PFSK-1 (cell line): Measurements from ENCODE around the gene SLC24A4.

Experiments used
- FOXP2 ChIP-seq: optimal IDR thresholded peaks from 2 replicates; pipeline ENCODE3; 2011; ENCODE audit warnings: borderline replicate concordance, control low read depth, inconsistent platforms; ENCODE audit not compliant: insufficient read depth; ENCODE audit errors: extremely low read length, extremely low read depth
- POLR2AphosphoS5 ChIP-seq: IDR thresholded peaks from 2 replicates; pipeline ENCODE4 v1.6.1; 2012; ENCODE audit warnings: low read depth, mild to moderate bottlenecking, control low read depth, low read length, moderate library complexity
- SIN3A ChIP-seq: IDR thresholded peaks from 2 replicates; pipeline ENCODE4 v1.6.1; 2012; ENCODE audit warnings: mild to moderate bottlenecking, low read length, moderate library complexity, borderline replicate concordance; ENCODE audit not compliant: insufficient read depth
- TAF1 ChIP-seq: IDR thresholded peaks from 2 replicates; pipeline ENCODE4 v1.6.1; 2012; ENCODE audit warnings: low read length, control low read depth, borderline replicate concordance; ENCODE audit not compliant: insufficient read depth
- TF ChIP-seq, protein P1 (sequence below), 2 experiments: IDR thresholded peaks; 2 replicates each; pipeline versions ENCODE4 v1.6.1 to v1.8.0; 2011 to 2012; ENCODE audit warnings: low read depth in 2 of 2, low read length in 2 of 2, control low read depth in 1 of 2, inconsistent platforms in 1 of 2, mild to moderate bottlenecking in 1 of 2, moderate library complexity in 1 of 2; ENCODE audit not compliant: insufficient read depth in 1 of 2

Gene SLC24A4

DNA sequence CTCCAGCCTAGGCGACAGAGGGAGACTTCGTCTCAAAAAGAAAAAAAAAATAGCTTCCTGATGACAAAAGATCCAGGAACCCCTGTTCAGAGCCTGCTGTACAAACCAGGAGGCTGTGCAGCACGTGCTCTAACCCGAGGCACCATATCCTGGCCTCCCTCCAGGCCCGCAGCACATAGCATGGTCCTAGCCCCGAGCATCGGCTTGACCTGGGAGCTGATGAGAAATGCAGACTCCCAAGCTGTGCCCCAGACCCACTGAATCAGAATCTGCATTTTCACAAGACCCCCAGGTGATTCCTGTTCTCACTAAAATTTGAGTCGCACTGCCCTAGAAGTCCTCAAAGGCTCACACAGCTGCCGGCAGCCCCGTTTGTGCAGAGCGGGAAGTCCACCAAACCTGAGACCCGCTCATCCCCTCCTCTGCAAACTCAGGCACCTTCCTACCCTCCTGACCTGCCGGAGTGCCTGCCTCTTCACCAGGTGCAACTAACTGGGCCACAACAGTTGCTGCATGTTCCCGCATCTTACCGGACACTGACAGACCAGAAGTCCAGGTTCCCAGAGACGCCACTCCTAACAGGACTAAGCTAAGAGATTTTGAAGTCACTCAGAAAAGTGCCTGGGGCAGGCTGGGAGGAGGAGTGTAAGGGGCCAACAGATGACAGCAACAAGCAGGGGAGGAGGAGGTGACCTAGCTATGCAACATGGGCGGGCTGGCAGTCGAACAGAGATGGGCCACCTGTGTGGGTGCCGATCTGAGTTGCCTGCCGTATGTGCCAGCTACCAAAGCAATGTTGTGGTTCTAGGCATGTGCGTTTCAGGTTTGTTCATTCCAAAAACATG is 166.7 kb downstream of the SLC24A4 start:
- TF ChIP-seq POLR2AphosphoS5: no peak

DNA sequence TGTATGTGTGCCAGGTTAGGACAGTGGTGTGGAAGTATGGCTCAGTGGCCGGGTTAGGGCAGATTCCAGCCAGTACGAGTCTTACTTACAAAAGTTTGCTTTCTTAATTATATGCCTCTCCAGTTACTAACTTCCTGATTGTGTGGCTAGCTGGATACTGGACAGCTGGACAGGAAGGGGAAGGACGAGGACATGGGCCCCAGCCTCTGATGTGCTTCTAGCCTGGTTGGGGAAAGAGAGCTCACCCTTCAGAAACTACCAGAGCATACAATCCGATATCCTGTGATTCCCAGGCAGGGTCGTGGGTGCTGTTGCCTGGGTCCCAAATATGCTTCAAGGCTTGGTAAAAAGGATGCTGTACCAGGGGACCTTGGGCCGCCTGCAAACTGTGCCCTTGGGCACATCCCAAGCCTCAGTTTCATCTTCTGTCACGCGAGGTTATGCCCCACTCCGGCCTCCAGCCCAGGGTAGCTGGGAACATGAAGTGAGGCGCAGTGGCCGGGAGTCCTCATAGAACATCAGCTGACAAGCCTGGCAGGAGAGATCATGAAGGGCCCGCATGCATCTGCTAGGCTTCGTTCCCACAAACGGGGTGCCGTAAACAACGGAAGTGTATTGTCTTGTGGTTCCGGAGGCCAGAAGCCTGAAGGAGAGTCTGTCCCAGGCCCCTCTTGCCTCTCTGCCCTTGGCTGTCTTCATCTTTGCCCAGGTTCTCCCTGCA is 167.4 kb downstream of the SLC24A4 start:
- no peak for TF ChIP-seq SIN3A
- TF ChIP-seq FOXP2: no peak
- TF ChIP-seq TAF1: no peak
- TF ChIP-seq, protein P1, sequence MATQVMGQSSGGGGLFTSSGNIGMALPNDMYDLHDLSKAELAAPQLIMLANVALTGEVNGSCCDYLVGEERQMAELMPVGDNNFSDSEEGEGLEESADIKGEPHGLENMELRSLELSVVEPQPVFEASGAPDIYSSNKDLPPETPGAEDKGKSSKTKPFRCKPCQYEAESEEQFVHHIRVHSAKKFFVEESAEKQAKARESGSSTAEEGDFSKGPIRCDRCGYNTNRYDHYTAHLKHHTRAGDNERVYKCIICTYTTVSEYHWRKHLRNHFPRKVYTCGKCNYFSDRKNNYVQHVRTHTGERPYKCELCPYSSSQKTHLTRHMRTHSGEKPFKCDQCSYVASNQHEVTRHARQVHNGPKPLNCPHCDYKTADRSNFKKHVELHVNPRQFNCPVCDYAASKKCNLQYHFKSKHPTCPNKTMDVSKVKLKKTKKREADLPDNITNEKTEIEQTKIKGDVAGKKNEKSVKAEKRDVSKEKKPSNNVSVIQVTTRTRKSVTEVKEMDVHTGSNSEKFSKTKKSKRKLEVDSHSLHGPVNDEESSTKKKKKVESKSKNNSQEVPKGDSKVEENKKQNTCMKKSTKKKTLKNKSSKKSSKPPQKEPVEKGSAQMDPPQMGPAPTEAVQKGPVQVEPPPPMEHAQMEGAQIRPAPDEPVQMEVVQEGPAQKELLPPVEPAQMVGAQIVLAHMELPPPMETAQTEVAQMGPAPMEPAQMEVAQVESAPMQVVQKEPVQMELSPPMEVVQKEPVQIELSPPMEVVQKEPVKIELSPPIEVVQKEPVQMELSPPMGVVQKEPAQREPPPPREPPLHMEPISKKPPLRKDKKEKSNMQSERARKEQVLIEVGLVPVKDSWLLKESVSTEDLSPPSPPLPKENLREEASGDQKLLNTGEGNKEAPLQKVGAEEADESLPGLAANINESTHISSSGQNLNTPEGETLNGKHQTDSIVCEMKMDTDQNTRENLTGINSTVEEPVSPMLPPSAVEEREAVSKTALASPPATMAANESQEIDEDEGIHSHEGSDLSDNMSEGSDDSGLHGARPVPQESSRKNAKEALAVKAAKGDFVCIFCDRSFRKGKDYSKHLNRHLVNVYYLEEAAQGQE (IDR thresholded peaks at IDR 0.05; ENCODE audit: insufficient read depth in 1 of 2, low read depth in 2 of 2, low read length in 2 of 2): no peak
- no peak for TF ChIP-seq POLR2AphosphoS5

DNA sequence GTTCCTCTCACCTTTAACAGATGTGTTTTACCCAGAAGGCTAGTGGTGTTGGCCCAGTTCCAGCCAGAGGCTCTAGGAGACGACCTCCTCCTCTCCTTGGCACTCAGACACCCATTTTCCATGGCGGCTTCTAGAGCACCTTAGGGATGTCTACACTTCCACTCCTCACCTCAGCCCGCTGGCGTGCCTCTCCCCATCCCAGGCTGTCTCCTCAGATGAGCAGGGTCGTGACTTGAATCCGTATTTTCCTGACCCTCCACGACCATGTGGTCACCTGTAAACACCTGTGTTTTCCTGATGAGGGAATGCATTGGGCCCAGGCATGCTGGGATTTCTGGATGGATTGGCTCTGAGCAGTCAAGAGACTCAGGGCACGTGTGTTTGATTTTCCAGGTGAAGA is 168.8 kb downstream of the SLC24A4 start:
- TF ChIP-seq, protein P1 (IDR thresholded peaks at IDR 0.05; ENCODE audit: insufficient read depth in 1 of 2, low read depth in 2 of 2, low read length in 2 of 2): no peak
- no peak for TF ChIP-seq POLR2AphosphoS5
- no peak for TF ChIP-seq TAF1
- TF ChIP-seq SIN3A: no peak
- TF ChIP-seq FOXP2: no peak

DNA sequence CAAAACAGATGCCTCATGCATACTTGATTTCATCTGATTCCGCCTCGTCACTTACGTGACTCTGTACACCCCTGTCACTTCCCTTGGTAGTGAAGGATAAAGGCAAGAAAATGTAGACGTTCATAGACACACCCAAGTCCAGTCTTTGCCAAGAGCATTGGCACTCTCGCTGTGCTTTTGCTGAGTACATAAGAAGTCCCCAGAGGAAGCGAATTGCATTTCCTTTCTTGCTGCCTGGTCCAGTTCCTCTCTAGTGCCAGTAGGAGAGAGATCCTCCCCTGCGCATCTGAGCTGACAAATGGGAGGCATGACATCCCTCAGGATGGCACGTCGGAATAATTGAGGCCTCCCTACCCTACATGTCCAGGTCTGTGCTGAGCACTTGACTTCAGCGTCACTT is 169.3 kb downstream of the SLC24A4 start:
- TF ChIP-seq, protein P1 (IDR thresholded peaks at IDR 0.05; ENCODE audit: insufficient read depth in 1 of 2, low read depth in 2 of 2, low read length in 2 of 2): no peak
- TF ChIP-seq FOXP2 (no peak), TAF1 (no peak), POLR2AphosphoS5 (no peak)

DNA sequence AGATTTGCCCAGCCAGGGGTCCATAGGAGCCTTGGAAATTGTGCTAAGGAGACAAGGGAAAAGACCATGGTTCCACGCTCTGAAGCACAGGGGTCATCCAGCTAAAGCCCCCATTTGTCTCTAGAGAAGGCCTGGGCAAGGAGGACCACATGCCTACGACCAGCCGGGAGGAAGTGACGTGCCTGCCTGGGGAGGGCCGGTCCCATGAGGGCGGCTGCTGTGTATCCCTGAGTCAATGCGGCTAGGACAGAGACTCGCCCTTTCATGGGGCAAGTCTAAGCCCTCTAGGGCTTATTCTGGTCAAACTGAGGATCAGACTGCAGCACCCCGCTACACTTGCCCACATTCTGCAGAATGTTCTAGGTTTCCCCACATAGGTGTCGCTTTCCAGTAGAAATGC is 170.1 kb downstream of the SLC24A4 start:
- TF ChIP-seq SIN3A (no peak), TAF1 (no peak), POLR2AphosphoS5 (no peak), FOXP2 (no peak)
- TF ChIP-seq, protein P1 (IDR thresholded peaks at IDR 0.05; ENCODE audit: insufficient read depth in 1 of 2, low read depth in 2 of 2, low read length in 2 of 2): no peak
